HL-60 (cell line): ENCODE data around the gene CASQ2.

Source experiments
- GABPA ChIP-seq: IDR thresholded peaks from 2 replicates; pipeline ENCODE4 v1.6.1; 2012; ENCODE audit warnings: low read depth
- POLR2AphosphoS5 ChIP-seq: IDR thresholded peaks from 2 replicates; pipeline ENCODE4 v1.6.1; 2012; ENCODE audit warnings: low read depth
- SPI1 ChIP-seq: IDR thresholded peaks from 2 replicates; pipeline ENCODE4 v1.6.1; 2012; ENCODE audit warnings: low read depth, mild to moderate bottlenecking, borderline replicate concordance
- TF ChIP-seq, protein P1 (sequence below): IDR thresholded peaks from one replicate; pipeline ENCODE4 v1.5.1; 2011; ENCODE audit warnings: low read length, control low read depth, inconsistent platforms; ENCODE audit not compliant: insufficient read depth
- TF ChIP-seq, protein P2 (sequence below): IDR thresholded peaks from 2 replicates; pipeline ENCODE4 v1.6.1; 2012; ENCODE audit warnings: low read depth; ENCODE audit not compliant: insufficient replicate concordance

DNA sequence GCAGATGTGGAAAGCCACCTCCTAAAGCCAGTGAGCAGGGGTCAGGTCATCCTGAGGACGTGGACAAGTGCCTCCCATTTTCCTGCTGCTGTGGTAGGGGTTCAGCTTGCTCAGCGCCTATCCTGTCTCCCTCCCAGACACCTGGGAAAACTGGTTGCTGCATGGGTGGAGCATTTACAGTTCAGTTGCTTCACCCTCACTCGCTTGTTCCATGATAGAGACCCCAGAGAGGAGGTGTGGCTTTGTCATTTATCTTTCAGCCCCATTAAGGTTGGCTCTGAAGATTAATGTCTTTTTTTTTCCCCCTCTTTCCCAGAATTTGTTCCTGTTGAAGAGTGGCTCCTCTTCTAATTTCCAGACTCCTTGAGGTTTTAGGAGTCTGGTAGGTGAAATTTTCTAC is 117.6 kb downstream of the CASQ2 start:
- TF ChIP-seq, protein P1, sequence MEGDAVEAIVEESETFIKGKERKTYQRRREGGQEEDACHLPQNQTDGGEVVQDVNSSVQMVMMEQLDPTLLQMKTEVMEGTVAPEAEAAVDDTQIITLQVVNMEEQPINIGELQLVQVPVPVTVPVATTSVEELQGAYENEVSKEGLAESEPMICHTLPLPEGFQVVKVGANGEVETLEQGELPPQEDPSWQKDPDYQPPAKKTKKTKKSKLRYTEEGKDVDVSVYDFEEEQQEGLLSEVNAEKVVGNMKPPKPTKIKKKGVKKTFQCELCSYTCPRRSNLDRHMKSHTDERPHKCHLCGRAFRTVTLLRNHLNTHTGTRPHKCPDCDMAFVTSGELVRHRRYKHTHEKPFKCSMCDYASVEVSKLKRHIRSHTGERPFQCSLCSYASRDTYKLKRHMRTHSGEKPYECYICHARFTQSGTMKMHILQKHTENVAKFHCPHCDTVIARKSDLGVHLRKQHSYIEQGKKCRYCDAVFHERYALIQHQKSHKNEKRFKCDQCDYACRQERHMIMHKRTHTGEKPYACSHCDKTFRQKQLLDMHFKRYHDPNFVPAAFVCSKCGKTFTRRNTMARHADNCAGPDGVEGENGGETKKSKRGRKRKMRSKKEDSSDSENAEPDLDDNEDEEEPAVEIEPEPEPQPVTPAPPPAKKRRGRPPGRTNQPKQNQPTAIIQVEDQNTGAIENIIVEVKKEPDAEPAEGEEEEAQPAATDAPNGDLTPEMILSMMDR, result no peak
- TF ChIP-seq POLR2AphosphoS5 (no peak), SPI1 (no peak), GABPA (no peak)
- TF ChIP-seq, protein P2, sequence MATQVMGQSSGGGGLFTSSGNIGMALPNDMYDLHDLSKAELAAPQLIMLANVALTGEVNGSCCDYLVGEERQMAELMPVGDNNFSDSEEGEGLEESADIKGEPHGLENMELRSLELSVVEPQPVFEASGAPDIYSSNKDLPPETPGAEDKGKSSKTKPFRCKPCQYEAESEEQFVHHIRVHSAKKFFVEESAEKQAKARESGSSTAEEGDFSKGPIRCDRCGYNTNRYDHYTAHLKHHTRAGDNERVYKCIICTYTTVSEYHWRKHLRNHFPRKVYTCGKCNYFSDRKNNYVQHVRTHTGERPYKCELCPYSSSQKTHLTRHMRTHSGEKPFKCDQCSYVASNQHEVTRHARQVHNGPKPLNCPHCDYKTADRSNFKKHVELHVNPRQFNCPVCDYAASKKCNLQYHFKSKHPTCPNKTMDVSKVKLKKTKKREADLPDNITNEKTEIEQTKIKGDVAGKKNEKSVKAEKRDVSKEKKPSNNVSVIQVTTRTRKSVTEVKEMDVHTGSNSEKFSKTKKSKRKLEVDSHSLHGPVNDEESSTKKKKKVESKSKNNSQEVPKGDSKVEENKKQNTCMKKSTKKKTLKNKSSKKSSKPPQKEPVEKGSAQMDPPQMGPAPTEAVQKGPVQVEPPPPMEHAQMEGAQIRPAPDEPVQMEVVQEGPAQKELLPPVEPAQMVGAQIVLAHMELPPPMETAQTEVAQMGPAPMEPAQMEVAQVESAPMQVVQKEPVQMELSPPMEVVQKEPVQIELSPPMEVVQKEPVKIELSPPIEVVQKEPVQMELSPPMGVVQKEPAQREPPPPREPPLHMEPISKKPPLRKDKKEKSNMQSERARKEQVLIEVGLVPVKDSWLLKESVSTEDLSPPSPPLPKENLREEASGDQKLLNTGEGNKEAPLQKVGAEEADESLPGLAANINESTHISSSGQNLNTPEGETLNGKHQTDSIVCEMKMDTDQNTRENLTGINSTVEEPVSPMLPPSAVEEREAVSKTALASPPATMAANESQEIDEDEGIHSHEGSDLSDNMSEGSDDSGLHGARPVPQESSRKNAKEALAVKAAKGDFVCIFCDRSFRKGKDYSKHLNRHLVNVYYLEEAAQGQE, result no peak
